DND-41 (cell line): ENCODE data around the gene KLHL30.

Experiments
- CTCF ChIP-seq: IDR thresholded peaks from 2 replicates; pipeline ENCODE4 v1.5.1; 2012; ENCODE audit warnings: borderline replicate concordance, low read length, moderate library complexity, mild to moderate bottlenecking; ENCODE audit not compliant: poor library complexity, severe bottlenecking; ENCODE audit errors: extremely low read depth
- EZH2 ChIP-seq: IDR thresholded peaks from 3 replicates; pipeline ENCODE4 v1.6.1; 2012; ENCODE audit warnings: borderline replicate concordance, low read depth, mild to moderate bottlenecking, moderate library complexity, low read length, inconsistent platforms; ENCODE audit not compliant: severe bottlenecking

- no peak for TF ChIP-seq CTCF
- TF ChIP-seq EZH2, result no peak
These were observed 34.8 kb upstream of the KLHL30 start for GRCh38 chr2:238103465-238104225.
